ENCODE measurements around the gene FOXK1. TPM values are rescaled to one million over a fixed set of nuclear protein-coding genes. Genes with fewer than 3 reads are reported as not detected.

The FOXK1 gene
- total and polyA plus RNA-seq, 2 of the 13 experiments (the other 11 are each of a cell fraction or from before 2014, with no cell fraction given), result 4.6 to 8.8 TPM

GRCh38 chr7:4712281-4713182 is 30.4 kb downstream of the FOXK1 start (continued):
- TF ChIP-seq CSRNP1 (CRISPR knock-in tag; IDR thresholded peaks at IDR 0.05), result peak; percentile 28; the same call in 1 of the 2 replicates
- no peak for TF ChIP-seq KAT8 (CRISPR knock-in tag; IDR thresholded peaks at IDR 0.05)
- no peak for TF ChIP-seq EZH2 (conservative IDR thresholded peaks at IDR 0.05; ENCODE audit: low read depth, low read length)
- peak; percentile 63 for TF ChIP-seq PAXIP1 (CRISPR knock-in tag; conservative IDR thresholded peaks at IDR 0.05)
- TF ChIP-seq ZFP91 (CRISPR knock-in tag; IDR thresholded peaks at IDR 0.05; ENCODE audit: borderline replicate concordance), result no peak
- peak; percentile 28; the same call in 1 of the 2 replicates for TF ChIP-seq TFAP4 (IDR thresholded peaks at IDR 0.05; ENCODE audit: borderline replicate concordance, low read depth)
- TF ChIP-seq ZC3H4 (CRISPR knock-in tag; IDR thresholded peaks at IDR 0.05; ENCODE audit: borderline replicate concordance), result no peak
- no peak for TF ChIP-seq KDM5A (IDR thresholded peaks at IDR 0.05; ENCODE audit: borderline replicate concordance, low read length)
- TF ChIP-seq ZMYM3 (CRISPR knock-in tag; IDR thresholded peaks at IDR 0.05), result no peak
- no peak for TF ChIP-seq DDIT3 (CRISPR knock-in tag; IDR thresholded peaks at IDR 0.05)
- TF ChIP-seq ZSCAN30 (CRISPR knock-in tag; IDR thresholded peaks at IDR 0.05), result no peak
- TF ChIP-seq ZNF569 (CRISPR knock-in tag; IDR thresholded peaks at IDR 0.05; ENCODE audit: borderline replicate concordance), result no peak
- no peak for TF ChIP-seq ZNF597 (CRISPR knock-in tag; IDR thresholded peaks at IDR 0.05)
- no peak for TF ChIP-seq ZNF44 (CRISPR knock-in tag; IDR thresholded peaks at IDR 0.05)
- no peak for TF ChIP-seq FUBP1 (CRISPR knock-in tag; IDR thresholded peaks at IDR 0.05; ENCODE audit: borderline replicate concordance)
- no peak for TF ChIP-seq HOXA9 (CRISPR knock-in tag; IDR thresholded peaks at IDR 0.05; ENCODE audit: borderline replicate concordance)

All from HepG2 (cell line).